Spleen (tissue), 11 donors: ENCODE measurements around the gene FOCAD. TPM values are rescaled to one million over a fixed set of nuclear protein-coding genes. Genes with fewer than 3 reads are reported as not detected.

Experiments used
- DNase-seq: peaks from one replicate; pipeline ENCODE4 v3.0.0-alpha.2; 2020
- H3K27ac ChIP-seq, 8 donors: fragments of 200-600 bp; sonication (generic) in 7 of 8; 1 replicate in 4 of 8; 2 replicates in 4 of 8; pipeline versions ENCODE4 v1.5.0 to v1.8.0; 2016 to 2021; ENCODE audit warnings: inconsistent platforms in 4 of 8, mild to moderate bottlenecking in 4 of 8, moderate library complexity in 1 of 8
- H3K27me3 ChIP-seq, 7 donors: fragments of 200-600 bp; sonication (generic) in 6 of 7; replicated peaks in 1 of 7; 1 replicate in 4 of 7; 2 replicates in 3 of 7; pipeline versions ENCODE4 v1.5.0 to v1.8.0; 2016 to 2021; ENCODE audit warnings: inconsistent platforms in 3 of 7, mild to moderate bottlenecking in 1 of 7
- H3K36me3 ChIP-seq, 6 donors: fragments of 200-600 bp; sonication (generic) in 5 of 6; 1 replicate in 4 of 6; 2 replicates in 2 of 6; pipeline versions ENCODE4 v1.5.0 to v1.8.0; 2016 to 2021; ENCODE audit warnings: inconsistent platforms in 2 of 6
- H3K4me1 ChIP-seq, 6 donors: fragments of 200-600 bp; sonication (generic) in 5 of 6; 1 replicate in 3 of 6; 2 replicates in 3 of 6; pipeline versions ENCODE4 v1.5.0 to v1.8.0; 2016 to 2021; ENCODE audit warnings: inconsistent platforms in 3 of 6
- H3K4me3 ChIP-seq, 8 donors: fragments of 200-600 bp; sonication (generic) in 7 of 8; 1 replicate in 4 of 8; 2 replicates in 4 of 8; pipeline versions ENCODE4 v1.5.0 to v1.8.0; 2016 to 2021; ENCODE audit warnings: inconsistent platforms in 4 of 8, mild to moderate bottlenecking in 4 of 8, moderate library complexity in 2 of 8
- H3K9me3 ChIP-seq, 8 donors: fragments of 200-600 bp; sonication (generic) in 7 of 8; 1 replicate in 4 of 8; 2 replicates in 4 of 8; pipeline versions ENCODE4 v1.5.0 to v1.8.0; 2016 to 2021; ENCODE audit warnings: inconsistent platforms in 4 of 8
- CTCF ChIP-seq, 11 experiments: fragments of 200-600 bp in 7 of 11; fragments of 450-650 bp in 4 of 11; sonication (generic) in 4 of 11; IDR thresholded peaks in 8 of 11; conservative IDR thresholded peaks in 3 of 11; 1 replicate in 7 of 11; 2 replicates in 4 of 11; pipeline versions ENCODE4 v1.4.0 to v1.8.0; 2016 to 2021; ENCODE audit warnings: antibody characterized with exemption in 11 of 11, inconsistent platforms in 4 of 11, mild to moderate bottlenecking in 1 of 11
- POLR2A ChIP-seq, 3 donors: fragments of 450-650 bp; IDR thresholded peaks; one replicate each; pipeline ENCODE4 v1.5.1; 2017; ENCODE audit warnings: antibody characterized with exemption in 3 of 3, mild to moderate bottlenecking in 1 of 3
- POLR2AphosphoS5 ChIP-seq, 3 donors: sonication (generic); formaldehyde crosslinking; IDR thresholded peaks; one replicate each; pipeline ENCODE4 v1.5.1; 2017; ENCODE audit warnings: antibody characterized with exemption in 3 of 3
- WGBS, 5 donors: extraction: QIAGEN DNeasy Blood & Tissue Kit in 3 of 5; methylation state at CpG; one replicate each; pipeline versions ENCODE4 v1.1.5 to v1.1.7; 2013 to 2018; 5-methylcytosine and 5-hydroxymethylcytosine counted together
- intact Hi-C: fragments of 100-400 bp; cut with DNase I; formaldehyde crosslinking; loops from one replicate; pipeline ENCODE4 v1.15.0; 2023; ENCODE audit warnings: low total_unique reads
- polyA plus RNA-seq, 3 donors: library from polyadenylated mRNA; stranded (reverse); fragments of 200-250 nt; gene quantifications; one replicate each; pipeline ENCODE4 v1.2.1, GENCODE V29; 2013
- total RNA-seq, 7 donors: library from RNA; depleted of rRNA in 3 of 7; stranded (reverse); fragments of >200 nt in 3 of 7; fragmentation: NEBNext Ultra II Directional in 4 of 7; extraction: Animal tissue kit (Norgen Biotek cat#: 25700) in 4 of 7; gene quantifications; one replicate each; pipeline versions ENCODE4 v1.1.0 to v1.2.1, GENCODE V29; 2016 to 2021
- donor health status: healthy with polysubstance abuse.
- donor health status: DM: no; HTN: no; CAD: no; lungs with moderate emphysema.
- donor health status: DM: no; HTN: no; CAD: no.
- donor health status: Bipolar disorder and iron deficiency.
- donor health status: healthy.
- donor health status: DM: no; HTN: no; CAD: no.
- donor health status: DM: yes; HTN: yes; CAD: no.

Gene FOCAD
- total and polyA plus RNA-seq, 10 donors, result 3.0 to 33.2 (median 18.6) TPM

GRCh38 chr9:20804489-20805250, 120.6 kb downstream of the FOCAD start:
- TF ChIP-seq POLR2A (IDR thresholded peaks at IDR 0.05), result no peak
- no peak for TF ChIP-seq CTCF (IDR thresholded peaks at IDR 0.05 in 8 of 11, conservative IDR thresholded peaks at IDR 0.05 in 3 of 11)
- no peak for TF ChIP-seq POLR2AphosphoS5 (IDR thresholded peaks at IDR 0.05)
- Histone ChIP-seq H3K4me1 (no peaks in the 10 kb centered on the region), H3K4me3 (no peak overlapping the region), H3K9me3 (no peaks in the 10 kb centered on the region), H3K27me3 (no peaks in the 10 kb centered on the region), H3K27ac (no peak overlapping the region), H3K36me3 (no peaks in the 10 kb centered on the region)
- WGBS, 5 donors, result 58 to 79% (median 69%) methylated on average over 11 of the region's 11 CpGs
- intact Hi-C loops, result no loop called here
- DNase-seq, result no peak

- Histone ChIP-seq H3K9me3 (no peaks in the 10 kb centered on the region), H3K4me1 (no peaks in the 10 kb centered on the region), H3K4me3 (no peak overlapping the region), H3K27me3 (no peaks in the 10 kb centered on the region), H3K27ac (no peak overlapping the region), H3K36me3 (no peaks in the 10 kb centered on the region)
- 92 to 99% (median 95%) methylated on average over 2 of the region's 2 CpGs for WGBS, 5 donors
- TF ChIP-seq CTCF (IDR thresholded peaks at IDR 0.05 in 8 of 11, conservative IDR thresholded peaks at IDR 0.05 in 3 of 11) (no peak), POLR2AphosphoS5 (IDR thresholded peaks at IDR 0.05) (no peak), POLR2A (IDR thresholded peaks at IDR 0.05) (no peak)
- intact Hi-C loops, result no loop called here
- no peak for DNase-seq
Measured at GRCh38 chr9:20805766-20806165, 121.7 kb downstream of the FOCAD start.

GRCh38 chr9:20808002-20808401, 123.9 kb downstream of the FOCAD start:
- Histone ChIP-seq H3K4me1 (no peaks in the 10 kb centered on the region), H3K27me3 (no peaks in the 10 kb centered on the region), H3K4me3 (no peak overlapping the region), H3K27ac (no peak overlapping the region), H3K36me3 (no peaks in the 10 kb centered on the region), H3K9me3 (no peaks in the 10 kb centered on the region)
- 75 to 83% (median 79%) methylated on average over 8 of the region's 8 CpGs for WGBS, 5 donors
- intact Hi-C loops, result no loop called here
- TF ChIP-seq CTCF (IDR thresholded peaks at IDR 0.05 in 8 of 11, conservative IDR thresholded peaks at IDR 0.05 in 3 of 11) (no peak), POLR2AphosphoS5 (IDR thresholded peaks at IDR 0.05) (no peak), POLR2A (IDR thresholded peaks at IDR 0.05) (no peak)
- DNase-seq, result no peak

DNA sequence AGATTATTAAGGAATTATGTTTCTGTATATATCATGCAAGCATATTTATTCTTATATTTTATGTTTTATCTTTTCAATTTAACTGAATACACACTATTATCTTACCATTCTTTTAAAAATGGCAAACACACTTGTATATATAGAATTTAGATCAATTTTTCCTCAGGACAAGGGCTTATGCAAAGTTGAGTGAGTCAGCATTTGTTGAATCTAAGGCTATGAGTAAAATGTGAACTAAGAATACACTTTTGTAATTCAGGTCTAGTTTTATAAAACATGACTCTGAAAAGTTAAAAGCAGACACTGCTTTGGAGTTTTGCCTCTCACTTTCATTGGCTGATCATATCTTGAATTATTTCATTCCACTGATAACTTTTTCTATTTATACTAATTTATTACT, 127.8 kb downstream of the FOCAD start:
- Histone ChIP-seq H3K9me3 (no peaks in the 10 kb centered on the region), H3K27ac (no peak overlapping the region), H3K27me3 (no peaks in the 10 kb centered on the region), H3K36me3 (no peaks in the 10 kb centered on the region), H3K4me3 (no peak overlapping the region), H3K4me1 (no peaks in the 10 kb centered on the region)
- no peak for DNase-seq
- intact Hi-C loops, result no loop called here
- no peak for TF ChIP-seq POLR2A (IDR thresholded peaks at IDR 0.05)
- no peak for TF ChIP-seq POLR2AphosphoS5 (IDR thresholded peaks at IDR 0.05)
- no peak for TF ChIP-seq CTCF (IDR thresholded peaks at IDR 0.05 in 8 of 11, conservative IDR thresholded peaks at IDR 0.05 in 3 of 11)
